Measurements from ENCODE around the gene ISG15. TPM values are rescaled to one million over a fixed set of nuclear protein-coding genes. Genes with fewer than 3 reads are reported as not detected.

ISG15 gene
- total and polyA plus RNA-seq, 10 donors = 23.3 to 230 (median 58.8) TPM

DNA sequence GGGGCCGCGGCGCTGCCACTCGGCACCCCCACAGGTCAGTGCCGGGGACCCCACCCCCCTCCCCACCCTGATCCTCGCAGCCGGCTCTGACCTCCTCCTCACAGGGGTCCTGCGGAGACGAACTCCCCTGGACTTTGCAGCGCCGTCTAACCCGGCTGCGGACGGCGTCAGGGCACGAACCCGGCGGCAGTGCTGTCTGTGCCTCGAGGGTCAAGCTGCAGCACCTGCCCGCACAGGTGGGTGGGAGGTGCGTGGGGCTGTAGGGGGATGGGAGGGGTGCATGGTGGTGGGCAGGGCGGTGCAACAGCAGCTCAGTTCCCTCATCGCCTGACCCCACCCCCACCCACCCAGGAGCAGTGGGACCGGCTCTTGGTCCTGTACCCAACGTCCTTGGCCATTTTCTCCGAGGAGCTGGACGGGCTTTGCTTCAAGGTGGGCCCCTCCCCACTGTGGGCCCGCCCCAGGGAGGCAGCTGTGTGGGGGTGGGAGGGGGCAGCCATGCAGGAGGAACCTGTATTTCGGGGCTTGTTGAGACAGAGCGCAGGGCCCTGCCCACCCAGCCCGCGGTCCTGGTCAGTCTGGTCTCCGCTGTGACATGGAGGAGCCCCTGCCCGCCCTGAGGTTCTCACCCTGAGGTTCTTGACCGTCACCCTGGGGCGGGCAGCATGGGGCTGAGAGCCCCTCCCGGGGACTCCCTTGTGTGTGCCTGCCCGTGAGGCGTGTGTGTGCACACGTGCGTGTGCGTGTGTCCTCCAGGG, 42.1 kb upstream of the ISG15 start:
- peaks cover 10 to 99% (median 57%) of the 10 kb centered on the region in 7 donors for H3K27me3 ChIP-seq (replicated peaks in 1 of 7)

DNA sequence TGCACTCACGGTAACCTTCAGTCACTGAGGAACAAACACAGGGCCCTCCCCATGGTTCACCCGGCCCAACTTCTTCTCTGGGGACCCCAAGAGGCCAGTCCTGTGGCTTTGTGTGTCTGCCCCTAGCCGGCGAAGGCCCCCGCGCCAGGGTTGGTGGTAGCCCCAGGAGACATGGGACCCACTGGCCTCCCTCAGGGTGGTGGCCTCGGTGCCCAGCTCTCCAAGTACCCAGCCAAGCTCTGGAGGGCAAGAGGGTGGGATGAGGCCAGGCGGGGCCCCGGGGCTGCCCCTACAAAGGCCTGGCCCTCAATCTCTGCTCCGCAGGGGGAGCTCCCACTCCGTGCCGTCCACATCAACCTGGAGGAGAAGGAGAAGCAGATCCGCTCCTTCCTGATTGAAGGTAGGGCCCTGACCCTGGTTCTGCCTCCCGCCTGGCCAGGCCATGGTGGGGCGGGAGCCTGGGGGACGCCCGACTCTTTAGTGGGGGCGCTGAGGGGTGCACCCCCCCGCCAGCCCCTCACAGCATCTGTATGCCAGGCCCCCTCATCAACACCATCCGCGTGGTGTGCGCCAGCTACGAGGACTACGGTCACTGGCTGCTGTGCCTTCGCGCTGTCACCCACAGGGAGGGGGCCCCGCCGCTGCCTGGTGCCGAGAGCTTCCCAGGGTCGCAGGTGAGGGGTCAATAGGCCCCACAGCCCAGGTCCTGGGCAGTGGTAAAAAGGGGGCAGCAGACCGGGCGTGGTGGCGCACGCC, 41.4 kb upstream of the ISG15 start:
- Histone ChIP-seq H3K9me3 (no peaks in the 10 kb centered on the region), H3K27ac (no peak overlapping the region), H3K4me3 (no peak overlapping the region), H3K4me1 (peaks cover 9 to 25% (median 15%) of the 10 kb centered on the region in 6 donors), H3K27me3 (replicated peaks in 1 of 7) (peaks cover 10 to 95% (median 59%) of the 10 kb centered on the region in 7 donors), H3K36me3 (no peaks in the 10 kb centered on the region)
- DNase-seq = no peak
- intact Hi-C loops (cut with DNase I; ENCODE audit: low total_unique reads) = no loop called here
- TF ChIP-seq, protein P1, sequence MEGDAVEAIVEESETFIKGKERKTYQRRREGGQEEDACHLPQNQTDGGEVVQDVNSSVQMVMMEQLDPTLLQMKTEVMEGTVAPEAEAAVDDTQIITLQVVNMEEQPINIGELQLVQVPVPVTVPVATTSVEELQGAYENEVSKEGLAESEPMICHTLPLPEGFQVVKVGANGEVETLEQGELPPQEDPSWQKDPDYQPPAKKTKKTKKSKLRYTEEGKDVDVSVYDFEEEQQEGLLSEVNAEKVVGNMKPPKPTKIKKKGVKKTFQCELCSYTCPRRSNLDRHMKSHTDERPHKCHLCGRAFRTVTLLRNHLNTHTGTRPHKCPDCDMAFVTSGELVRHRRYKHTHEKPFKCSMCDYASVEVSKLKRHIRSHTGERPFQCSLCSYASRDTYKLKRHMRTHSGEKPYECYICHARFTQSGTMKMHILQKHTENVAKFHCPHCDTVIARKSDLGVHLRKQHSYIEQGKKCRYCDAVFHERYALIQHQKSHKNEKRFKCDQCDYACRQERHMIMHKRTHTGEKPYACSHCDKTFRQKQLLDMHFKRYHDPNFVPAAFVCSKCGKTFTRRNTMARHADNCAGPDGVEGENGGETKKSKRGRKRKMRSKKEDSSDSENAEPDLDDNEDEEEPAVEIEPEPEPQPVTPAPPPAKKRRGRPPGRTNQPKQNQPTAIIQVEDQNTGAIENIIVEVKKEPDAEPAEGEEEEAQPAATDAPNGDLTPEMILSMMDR (IDR thresholded peaks at IDR 0.05 in 8 of 11, conservative IDR thresholded peaks at IDR 0.05 in 3 of 11) = no peak
- no peak for TF ChIP-seq POLR2A (IDR thresholded peaks at IDR 0.05)
- no peak for TF ChIP-seq POLR2AphosphoS5 (IDR thresholded peaks at IDR 0.05)
- WGBS, 5 donors = 75 to 85% (median 80%) methylated on average over 26 to 34 of the region's 34 CpGs

More for the DNA sequence above, 42.1 kb upstream of the ISG15 start:
- no peak overlapping the region for H3K4me3 ChIP-seq
- no peak overlapping the region for H3K27ac ChIP-seq
- intact Hi-C loops (cut with DNase I; ENCODE audit: low total_unique reads) = no loop called here
- peaks cover 11 to 29% (median 19%) of the 10 kb centered on the region in 6 donors for H3K4me1 ChIP-seq
- peak; percentile 70 for DNase-seq
- H3K9me3 ChIP-seq = no peaks in the 10 kb centered on the region
- TF ChIP-seq POLR2AphosphoS5 (IDR thresholded peaks at IDR 0.05) (no peak), POLR2A (IDR thresholded peaks at IDR 0.05) (no peak)
- TF ChIP-seq, protein P1 (IDR thresholded peaks at IDR 0.05 in 8 of 11, conservative IDR thresholded peaks at IDR 0.05 in 3 of 11) = no peak
- H3K36me3 ChIP-seq = no peaks in the 10 kb centered on the region
- WGBS, 5 donors = 40 to 54% (median 50%) methylated on average over 20 to 42 of the region's 42 CpGs

DNA sequence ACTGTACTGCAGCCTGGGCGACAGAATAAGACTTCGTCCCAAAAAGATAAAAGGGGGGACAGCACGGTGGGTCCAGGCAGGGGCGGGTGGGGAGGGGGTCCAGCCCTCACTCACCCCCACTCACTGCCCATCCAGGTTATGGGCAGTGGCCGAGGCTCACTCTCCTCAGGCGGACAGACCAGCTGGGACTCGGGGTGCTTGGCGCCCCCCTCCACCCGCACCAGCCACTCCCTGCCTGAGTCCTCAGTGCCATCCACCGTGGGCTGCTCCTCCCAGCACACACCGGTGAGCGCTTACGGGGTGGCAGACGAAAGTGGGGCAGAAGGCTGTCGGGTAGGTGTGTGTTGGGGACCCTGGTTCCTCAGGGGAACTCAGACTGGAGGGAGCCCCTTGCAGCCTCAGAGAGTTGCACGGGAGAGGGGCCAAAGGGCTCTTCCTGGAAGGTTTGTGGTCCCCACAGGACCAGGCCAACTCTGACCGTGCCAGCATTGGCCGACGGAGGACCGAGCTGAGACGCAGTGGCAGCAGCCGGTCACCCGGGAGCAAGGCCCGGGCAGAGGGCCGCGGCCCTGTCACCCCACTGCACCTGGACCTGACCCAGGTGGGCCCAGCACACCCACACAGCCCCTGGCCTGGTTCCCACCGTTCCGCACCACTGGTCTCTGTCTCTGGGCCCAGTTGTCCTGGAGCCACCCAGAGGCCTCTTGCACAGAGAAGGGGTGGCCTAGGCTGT, 40.4 kb upstream of the ISG15 start:
- no peak for DNase-seq
- 81 to 87% (median 83%) methylated on average over 11 to 28 of the region's 28 CpGs for WGBS, 5 donors

More for the DNA sequence above, 40.4 kb upstream of the ISG15 start:
- Histone ChIP-seq H3K4me1 (peaks cover 5 to 15% (median 9%) of the 10 kb centered on the region in 6 donors), H3K27me3 (replicated peaks in 1 of 7) (peaks cover 10 to 86% (median 59%) of the 10 kb centered on the region in 7 donors), H3K4me3 (no peak overlapping the region), H3K27ac (no peak overlapping the region), H3K36me3 (no peaks in the 10 kb centered on the region), H3K9me3 (no peaks in the 10 kb centered on the region)
- intact Hi-C loops (cut with DNase I; ENCODE audit: low total_unique reads) = no loop called here
- TF ChIP-seq POLR2A (IDR thresholded peaks at IDR 0.05) = no peak
- no peak for TF ChIP-seq POLR2AphosphoS5 (IDR thresholded peaks at IDR 0.05)
- TF ChIP-seq, protein P1 (IDR thresholded peaks at IDR 0.05 in 8 of 11, conservative IDR thresholded peaks at IDR 0.05 in 3 of 11) = no peak
